ENCODE results near the gene VPS37C.
A peak's percentile ranks its signal among the peaks of the same experiment; 100 is the strongest.

The VPS37C gene

GRCh38 chr11:61133145-61133544 is 28.1 kb downstream of the VPS37C start:
- no peak for DNase-seq (ENCODE audit: low read depth in 2 of 2)

DNA sequence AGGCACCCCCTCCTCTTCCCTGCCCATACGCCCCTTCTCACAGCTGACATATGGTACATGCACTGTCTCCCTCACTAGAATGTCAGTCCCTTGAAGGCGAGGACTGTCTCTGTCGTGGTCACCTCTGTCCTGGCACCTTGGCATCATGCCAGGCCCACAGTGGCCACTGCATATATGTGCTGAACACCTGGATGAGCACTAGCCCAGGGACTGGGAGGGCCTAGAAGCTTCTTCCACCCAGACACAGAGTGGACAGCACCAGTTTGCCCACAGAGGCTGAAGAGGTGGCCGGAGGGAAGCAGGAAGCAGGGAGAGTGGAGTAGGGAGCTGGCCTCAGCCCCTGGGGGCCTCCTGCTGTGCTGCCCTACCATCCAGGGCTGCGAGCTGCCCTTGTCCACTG is 28.6 kb downstream of the VPS37C start:
- no peak for DNase-seq (ENCODE audit: low read depth in 2 of 2)

- DNase-seq (ENCODE audit: low read depth in 2 of 2), result no peak
Measured at GRCh38 chr11:61131998-61132555, 29.1 kb downstream of the VPS37C start.

- DNase-seq (ENCODE audit: low read depth in 2 of 2), result no peak
Measured at GRCh38 chr11:61131586-61131985, 29.6 kb downstream of the VPS37C start.

DNA sequence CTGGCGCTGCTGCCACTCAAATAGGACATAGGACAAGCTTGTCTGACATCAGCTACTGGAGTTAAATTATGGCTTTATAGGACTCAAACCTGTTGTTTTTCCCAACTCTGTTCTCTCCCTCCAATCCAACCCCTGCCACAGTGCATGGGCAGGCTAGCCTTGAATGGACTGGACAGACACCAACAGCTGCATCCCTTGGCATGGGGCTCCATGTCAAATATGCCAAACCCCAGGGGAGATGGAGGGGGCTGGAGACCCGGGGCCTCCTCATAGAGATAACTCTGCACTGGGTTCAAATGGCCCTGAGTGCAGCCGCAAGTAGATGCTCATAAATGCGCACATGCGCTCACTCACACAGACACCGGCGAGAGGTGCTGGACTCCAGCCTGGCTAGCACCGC is 30.0 kb downstream of the VPS37C start:
- no peak for DNase-seq (ENCODE audit: low read depth in 2 of 2)

- peak; percentile 77 to 83 for DNase-seq (ENCODE audit: low read depth in 2 of 2)
Measured at GRCh38 chr11:61129639-61130523, 31.3 kb downstream of the VPS37C start.

DNA sequence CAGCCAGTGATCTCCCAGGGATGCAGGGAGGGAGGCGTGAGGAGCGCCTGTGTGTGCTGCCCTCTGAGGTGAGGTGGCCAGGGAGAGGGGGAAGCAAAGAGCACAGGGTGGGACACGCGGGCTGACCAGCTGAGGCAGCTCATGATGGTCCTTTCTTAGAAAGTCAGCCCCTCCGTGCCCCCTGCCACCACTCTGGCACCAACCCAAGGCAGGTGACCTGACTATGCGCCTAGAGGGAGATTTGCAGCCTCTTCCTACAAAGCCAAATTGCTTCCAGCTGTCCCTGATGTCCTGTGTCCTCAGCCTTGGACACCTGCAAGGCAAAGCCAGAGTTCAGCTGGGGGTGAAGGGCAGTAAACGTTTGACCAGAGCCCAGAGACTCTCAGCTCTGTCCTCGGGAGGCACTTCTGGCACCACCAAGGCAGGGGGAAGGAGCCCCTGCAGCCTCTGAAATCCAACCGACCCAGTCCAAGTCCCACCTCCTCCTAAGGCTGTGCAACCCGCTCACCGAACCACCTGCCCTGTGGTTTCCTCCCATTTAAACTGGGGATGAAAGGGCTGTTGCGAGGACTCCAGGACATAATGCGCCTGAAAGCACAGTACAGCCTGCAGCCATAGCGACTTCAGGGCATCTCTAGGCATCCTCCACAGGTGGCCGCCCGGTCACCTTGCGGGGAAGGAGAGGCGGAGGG is 32.1 kb downstream of the VPS37C start:
- no peak for DNase-seq (ENCODE audit: low read depth in 2 of 2)

DNA sequence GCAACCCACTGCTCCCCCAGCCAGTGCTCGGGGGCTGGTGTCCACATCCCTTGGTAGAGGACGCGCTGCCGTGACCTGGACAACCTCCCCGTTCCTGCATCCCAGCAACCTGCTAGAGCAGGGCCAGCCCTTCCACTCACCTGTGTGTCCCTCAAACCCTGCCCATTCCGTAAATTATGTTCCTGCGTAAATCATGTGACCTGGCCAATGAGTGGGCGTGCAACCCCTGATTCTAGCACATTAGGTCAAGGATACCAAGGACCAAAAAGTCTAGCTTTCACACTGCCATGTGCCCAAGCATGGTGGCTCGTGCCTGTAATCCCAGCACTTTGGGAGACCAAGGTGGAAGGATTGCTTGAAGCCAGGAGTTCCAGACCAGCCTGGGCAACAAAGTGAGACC is 33.2 kb downstream of the VPS37C start:
- no peak for DNase-seq (ENCODE audit: low read depth in 2 of 2)

- DNase-seq (ENCODE audit: low read depth in 2 of 2), result no peak
Measured at GRCh38 chr11:61126256-61126655, 35.0 kb downstream of the VPS37C start.

GRCh38 chr11:61125310-61125684 is 35.9 kb downstream of the VPS37C start:
- no peak for DNase-seq (ENCODE audit: low read depth in 2 of 2)

- no peak for DNase-seq (ENCODE audit: low read depth in 2 of 2)
Measured at GRCh38 chr11:61124574-61125309, 36.5 kb downstream of the VPS37C start.

- no peak for DNase-seq (ENCODE audit: low read depth in 2 of 2)
Measured at GRCh38 chr11:61123775-61124571, 37.3 kb downstream of the VPS37C start.

GRCh38 chr11:61122761-61123160 is 38.5 kb downstream of the VPS37C start:
- DNase-seq (ENCODE audit: low read depth in 2 of 2), result no peak

GRCh38 chr11:61121917-61122316 is 39.3 kb downstream of the VPS37C start:
- DNase-seq (ENCODE audit: low read depth in 2 of 2), result no peak

DNA sequence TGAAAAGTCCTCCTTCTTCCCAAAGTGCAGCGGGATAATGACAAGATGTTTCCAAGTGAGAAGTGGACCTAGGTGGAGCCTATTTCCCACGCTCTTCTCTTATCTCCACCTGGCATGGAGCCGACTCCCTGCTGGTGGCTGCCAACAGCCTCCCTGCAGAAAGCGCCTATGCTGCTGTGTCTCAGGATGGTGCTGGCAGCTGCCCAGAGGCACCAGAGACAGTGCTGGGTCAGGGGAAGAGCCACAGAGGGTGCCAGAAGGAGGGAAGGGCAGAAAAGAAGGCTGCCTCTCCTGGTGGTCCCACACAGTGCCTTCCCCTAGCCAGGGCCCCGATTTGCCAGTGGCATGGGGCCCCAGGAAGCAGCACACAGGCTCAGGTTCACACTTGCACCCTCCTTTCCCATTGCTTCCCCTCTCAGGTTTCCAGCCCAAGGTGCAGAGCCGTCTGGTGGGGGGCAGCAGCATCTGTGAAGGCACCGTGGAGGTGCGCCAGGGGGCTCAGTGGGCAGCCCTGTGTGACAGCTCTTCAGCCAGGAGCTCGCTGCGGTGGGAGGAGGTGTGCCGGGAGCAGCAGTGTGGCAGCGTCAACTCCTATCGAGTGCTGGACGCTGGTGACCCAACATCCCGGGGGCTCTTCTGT is 39.9 kb downstream of the VPS37C start:
- DNase-seq (ENCODE audit: low read depth in 2 of 2), result no peak

- DNase-seq (ENCODE audit: low read depth in 2 of 2), result no peak
Measured at GRCh38 chr11:61120706-61121191, 40.5 kb downstream of the VPS37C start.

DNA sequence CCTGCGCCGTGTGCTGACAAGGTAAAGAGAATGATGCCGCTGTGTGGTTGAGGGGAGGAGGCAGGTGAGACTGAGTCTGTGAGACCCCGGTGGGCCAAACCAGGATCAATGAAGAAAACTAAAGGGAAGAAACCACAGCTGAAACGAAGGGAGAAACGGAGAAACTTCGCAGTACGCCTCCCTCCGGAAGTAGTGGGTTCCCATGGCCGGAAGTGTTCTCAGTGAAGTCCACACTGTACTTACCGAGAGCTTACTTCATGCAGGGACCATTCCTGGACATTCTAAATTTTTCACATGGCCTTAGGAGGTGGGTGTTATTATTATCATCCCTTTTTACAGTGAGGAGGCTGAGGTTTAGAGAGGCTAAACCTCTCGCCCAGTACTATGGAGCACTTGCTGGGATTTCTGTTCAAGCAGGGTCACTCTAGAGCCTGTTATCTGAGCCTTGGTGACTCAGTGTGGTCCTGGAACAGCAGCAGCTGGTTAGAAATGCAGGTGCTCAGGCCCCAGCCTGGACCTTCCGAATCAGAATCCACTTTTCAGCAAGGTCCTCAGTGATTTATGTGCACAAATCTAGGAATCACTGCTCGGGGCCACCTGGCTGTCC is 41.0 kb downstream of the VPS37C start:
- no peak for DNase-seq (ENCODE audit: low read depth in 2 of 2)

- DNase-seq (ENCODE audit: low read depth in 2 of 2), result no peak
Measured at GRCh38 chr11:61119571-61119970, 41.7 kb downstream of the VPS37C start.

GRCh38 chr11:61119055-61119454 is 42.2 kb downstream of the VPS37C start:
- DNase-seq (ENCODE audit: low read depth in 2 of 2), result no peak

DNA sequence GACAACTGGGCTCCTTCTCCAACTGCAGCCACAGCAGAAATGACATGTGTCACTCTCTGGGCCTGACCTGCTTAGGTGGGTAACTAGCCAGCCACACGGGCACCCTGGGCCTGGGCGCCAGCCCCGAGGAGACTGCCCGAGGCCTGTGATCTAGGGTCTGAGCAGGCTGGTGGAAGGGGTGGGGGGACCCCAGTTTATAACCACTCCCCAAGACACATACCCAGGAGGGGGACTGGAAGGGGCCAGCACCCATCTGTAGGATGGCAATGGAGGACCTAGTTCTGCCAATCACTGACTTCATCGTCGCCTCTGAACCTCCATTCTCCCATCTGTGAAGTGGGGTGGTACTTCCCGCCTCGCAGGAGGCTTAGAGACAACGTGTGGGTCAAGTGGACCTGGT is 42.8 kb downstream of the VPS37C start:
- DNase-seq (ENCODE audit: low read depth in 2 of 2), result no peak
